Prostate gland (tissue), 2 donors: ENCODE results near the gene RAPH1.

ENCODE experiments used
- POLR2A ChIP-seq: fragments of 450-650 bp; IDR thresholded peaks from one replicate; pipeline ENCODE4 v1.6.1; 2016; ENCODE audit warnings: antibody characterized with exemption, mild to moderate bottlenecking
- POLR2AphosphoS5 ChIP-seq: sonication (generic); formaldehyde crosslinking; IDR thresholded peaks from one replicate; pipeline ENCODE4 v1.6.1; 2017; ENCODE audit warnings: antibody characterized with exemption
- TF ChIP-seq, protein P1 (sequence below), 4 experiments: fragments of 200-600 bp in 2 of 4; fragments of 450-650 bp in 2 of 4; sonication (generic) in 2 of 4; IDR thresholded peaks; 1 replicate in 3 of 4; 2 replicates in 1 of 4; pipeline ENCODE4 v1.5.1; 2016 to 2019; ENCODE audit warnings: antibody characterized with exemption in 4 of 4, mild to moderate bottlenecking in 2 of 4, moderate library complexity in 2 of 4

DNA sequence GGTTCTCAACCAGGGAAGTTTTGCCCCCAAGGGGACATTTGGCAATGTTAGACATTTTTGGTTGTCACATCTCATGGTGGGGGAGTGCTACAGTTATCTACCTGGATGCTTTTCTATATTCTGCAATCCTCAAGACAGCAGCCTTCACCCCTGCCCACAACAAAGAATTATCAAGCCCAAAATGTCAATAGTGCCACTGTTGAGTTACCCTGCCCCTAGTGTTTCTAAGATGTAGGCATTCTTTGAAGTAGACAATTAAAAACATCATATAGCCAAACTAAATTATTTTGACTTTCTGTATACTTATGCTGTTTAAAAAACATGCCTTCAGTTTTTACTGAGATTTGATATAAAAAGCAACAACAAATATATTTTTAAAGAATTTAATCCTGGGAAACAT lies 158.9 kb downstream of the RAPH1 start:
- TF ChIP-seq POLR2AphosphoS5 (no peak), POLR2A (no peak)
- TF ChIP-seq, protein P1, sequence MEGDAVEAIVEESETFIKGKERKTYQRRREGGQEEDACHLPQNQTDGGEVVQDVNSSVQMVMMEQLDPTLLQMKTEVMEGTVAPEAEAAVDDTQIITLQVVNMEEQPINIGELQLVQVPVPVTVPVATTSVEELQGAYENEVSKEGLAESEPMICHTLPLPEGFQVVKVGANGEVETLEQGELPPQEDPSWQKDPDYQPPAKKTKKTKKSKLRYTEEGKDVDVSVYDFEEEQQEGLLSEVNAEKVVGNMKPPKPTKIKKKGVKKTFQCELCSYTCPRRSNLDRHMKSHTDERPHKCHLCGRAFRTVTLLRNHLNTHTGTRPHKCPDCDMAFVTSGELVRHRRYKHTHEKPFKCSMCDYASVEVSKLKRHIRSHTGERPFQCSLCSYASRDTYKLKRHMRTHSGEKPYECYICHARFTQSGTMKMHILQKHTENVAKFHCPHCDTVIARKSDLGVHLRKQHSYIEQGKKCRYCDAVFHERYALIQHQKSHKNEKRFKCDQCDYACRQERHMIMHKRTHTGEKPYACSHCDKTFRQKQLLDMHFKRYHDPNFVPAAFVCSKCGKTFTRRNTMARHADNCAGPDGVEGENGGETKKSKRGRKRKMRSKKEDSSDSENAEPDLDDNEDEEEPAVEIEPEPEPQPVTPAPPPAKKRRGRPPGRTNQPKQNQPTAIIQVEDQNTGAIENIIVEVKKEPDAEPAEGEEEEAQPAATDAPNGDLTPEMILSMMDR (IDR thresholded peaks at IDR 0.05), result no peak
